ENCODE measurements around the gene CX3CR1. TPM values are rescaled to one million over a fixed set of nuclear protein-coding genes. Genes with fewer than 3 reads are reported as not detected.

The CX3CR1 gene
- total and polyA plus RNA-seq, 8 donors = 0.06 to 0.43 (median 0.26) TPM; not detected in 4

DNA sequence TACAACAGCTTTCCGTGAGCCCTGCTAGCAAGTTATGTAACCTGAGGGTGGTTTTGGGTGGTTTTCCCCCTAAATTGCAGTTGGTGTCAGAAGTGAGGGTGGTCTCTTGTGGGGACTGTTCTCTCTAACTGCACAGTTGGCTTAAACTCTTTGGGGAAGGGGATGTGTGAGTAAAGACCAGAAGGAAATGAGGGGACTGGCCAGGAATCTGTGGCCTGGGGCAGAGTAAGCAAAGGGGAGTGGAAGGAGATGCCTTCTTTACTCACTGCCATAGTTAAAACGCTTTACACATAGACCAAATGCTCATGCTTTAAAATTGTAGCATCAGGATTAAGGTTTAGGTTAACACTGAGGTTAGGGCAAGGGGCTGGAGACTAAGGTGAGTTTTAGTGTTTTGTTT is 66.2 kb downstream of the CX3CR1 start:
- Histone ChIP-seq H3K27ac (no peak overlapping the region), H3K27me3 (no peaks in the 10 kb centered on the region), H3K36me3 (no peaks in the 10 kb centered on the region), H3K9me3 (no peaks in the 10 kb centered on the region), H3K4me1 (peaks cover 0 to 3% (median under 1%) of the 10 kb centered on the region in 4 donors), H3K4me3 (no peak overlapping the region)
- no peak for TF ChIP-seq EP300 (IDR thresholded peaks at IDR 0.05)
- TF ChIP-seq CTCF (IDR thresholded peaks at IDR 0.05) = no peak
- no peak for TF ChIP-seq POLR2AphosphoS5 (IDR thresholded peaks at IDR 0.05)
- no peak for TF ChIP-seq POLR2A (IDR thresholded peaks at IDR 0.05)
- no peak for DNase-seq
- intact Hi-C loops (cut with DNase I; ENCODE audit: low total_unique reads) = no loop called here
- WGBS, 5 donors = 69 to 78% (median 76%) methylated on average over 2 of the region's 2 CpGs

Other genes starting within 250 kb of the CX3CR1 start
- gene SCN11A, start 228.1 kb downstream of the CX3CR1 start, total RNA-seq = 1 to 10 TPM in 1 of 5 donors, under 1 TPM in 1, not detected in 3; 0.14 to 1.1 TPM
- under 1 TPM in 1 of 3 donors, not detected in 2; 0.15 TPM for gene SCN11A, start 228.1 kb downstream of the CX3CR1 start, polyA plus RNA-seq
- 10 to 100 TPM in 3 of 5 donors, 1 to 10 TPM in 2; 4.3 to 89.7 (median 17.0) TPM for gene WDR48, start 228.0 kb downstream of the CX3CR1 start, total RNA-seq
- gene WDR48, start 228.0 kb downstream of the CX3CR1 start, polyA plus RNA-seq = 10 to 100 TPM; 11.6 to 15.1 (median 11.6) TPM
- gene GORASP1, start 172.4 kb downstream of the CX3CR1 start, total RNA-seq = 10 to 100 TPM in 4 of 5 donors, 1 to 10 TPM in 1; 9.3 to 68.7 (median 53.1) TPM
- 10 to 100 TPM; 22.4 to 35.4 (median 29.1) TPM for gene GORASP1, start 172.4 kb downstream of the CX3CR1 start, polyA plus RNA-seq
- gene TTC21A, start 172.4 kb downstream of the CX3CR1 start, total RNA-seq = 10 to 100 TPM in 1 of 5 donors, 1 to 10 TPM in 3, under 1 TPM in 1; 0.89 to 10.3 (median 2.9) TPM
- gene TTC21A, start 172.4 kb downstream of the CX3CR1 start, polyA plus RNA-seq = 10 to 100 TPM in 1 of 3 donors, 1 to 10 TPM in 2; 5.1 to 17.7 (median 7.5) TPM
- 10 to 100 TPM; 20.4 to 62.3 (median 35.3) TPM for gene CSRNP1, start 126.4 kb downstream of the CX3CR1 start, total RNA-seq
- gene CSRNP1, start 126.4 kb downstream of the CX3CR1 start, polyA plus RNA-seq = 10 to 100 TPM; 16.8 to 18.0 (median 17.8) TPM
- gene XIRP1, start 87.4 kb downstream of the CX3CR1 start, total RNA-seq = under 1 TPM in 2 of 5 donors, not detected in 3; under 0.01 to 0.18 TPM
- 1 to 10 TPM in 1 of 3 donors, under 1 TPM in 2; 0.08 to 1.1 (median 0.56) TPM for gene XIRP1, start 87.4 kb downstream of the CX3CR1 start, polyA plus RNA-seq
- gene CCR8, start 49.7 kb upstream of the CX3CR1 start, total RNA-seq = not detected
- gene CCR8, start 49.7 kb upstream of the CX3CR1 start, polyA plus RNA-seq = not detected
- 100 to 1,000 TPM in 1 of 5 donors, 10 to 100 TPM in 4; 14.7 to 119 (median 23.3) TPM for gene SLC25A38, start 103.3 kb upstream of the CX3CR1 start, total RNA-seq
- gene SLC25A38, start 103.3 kb upstream of the CX3CR1 start, polyA plus RNA-seq = 10 to 100 TPM; 28.4 to 41.4 (median 29.5) TPM
- 1,000 to 10,000 TPM in 1 of 5 donors, 100 to 1,000 TPM in 4; 346 to 1,202 (median 723) TPM for gene RPSA, start 126.7 kb upstream of the CX3CR1 start, total RNA-seq
- gene RPSA, start 126.7 kb upstream of the CX3CR1 start, polyA plus RNA-seq = 1,000 to 10,000 TPM; 1,543 to 2,119 (median 2,100) TPM
- gene MOBP, start 187.6 kb upstream of the CX3CR1 start, total RNA-seq = under 1 TPM in 3 of 5 donors, not detected in 2; 0.29 to 0.92 (median 0.58) TPM
- gene MOBP, start 187.6 kb upstream of the CX3CR1 start, polyA plus RNA-seq = under 1 TPM in 1 of 3 donors, not detected in 2; 0.06 TPM